Common myeloid progenitor, CD34-positive (primary cell): Measurements from ENCODE around the gene UPK3A.
A peak's percentile ranks its signal among the peaks of the same experiment; 100 is the strongest.

Source experiments
- CTCF ChIA-PET: fragments of 350-600 bp; sonication (Branson Sonifier 250); formaldehyde crosslinking; loops from one replicate; lab custom pipeline; 2021; ENCODE audit warnings: antibody characterized with exemption; lab: Charles Lee
- POLR2A ChIA-PET: fragments of 350-600 bp; sonication (Branson Sonifier 250); formaldehyde crosslinking; loops from one replicate; lab custom pipeline; 2021; ENCODE audit warnings: antibody characterized with exemption; lab: Charles Lee
- DNase-seq, 3 donors: peaks; one replicate each; pipeline versions ENCODE4 v3.0.0 to v3.0.0-alpha.2; 2013
- H3K27ac ChIP-seq, 2 experiments: 1 replicate in 1 of 2; 2 replicates in 1 of 2; pipeline ENCODE4 v1.7.0; 2013; ENCODE audit warnings: inconsistent platforms in 2 of 2, low read length in 2 of 2, mild to moderate bottlenecking in 2 of 2, low read depth in 1 of 2, moderate library complexity in 1 of 2; ENCODE audit not compliant: severe bottlenecking in 2 of 2, insufficient read depth in 1 of 2, poor library complexity in 1 of 2
- H3K27me3 ChIP-seq, 5 experiments: replicated peaks in 2 of 5; 1 replicate in 3 of 5; 2 replicates in 2 of 5; pipeline versions ENCODE4 v1.6.1 to v1.7.0; 2013; ENCODE audit warnings: low read length in 4 of 5, mild to moderate bottlenecking in 2 of 5, moderate library complexity in 2 of 5, inconsistent platforms in 1 of 5; ENCODE audit not compliant: insufficient read depth in 5 of 5, control insufficient read depth in 4 of 5
- H3K36me3 ChIP-seq, 4 experiments: 1 replicate in 2 of 4; 2 replicates in 2 of 4; pipeline versions ENCODE4 v1.6.1 to v1.7.0; 2013; ENCODE audit warnings: low read length in 3 of 4, control low read depth in 1 of 4, mild to moderate bottlenecking in 1 of 4; ENCODE audit not compliant: control insufficient read depth in 4 of 4, insufficient read depth in 4 of 4
- H3K4me1 ChIP-seq, 4 experiments: 1 replicate in 3 of 4; 2 replicates in 1 of 4; pipeline versions ENCODE4 v1.6.1 to v1.7.1; 2013; ENCODE audit warnings: low read length in 3 of 4, mild to moderate bottlenecking in 3 of 4, control low read depth in 1 of 4, inconsistent platforms in 1 of 4, moderate library complexity in 1 of 4; ENCODE audit not compliant: control insufficient read depth in 4 of 4, insufficient read depth in 4 of 4; ENCODE audit errors: control extremely low read depth in 1 of 4
- H3K4me3 ChIP-seq, 7 experiments: 1 replicate in 4 of 7; 2 replicates in 3 of 7; pipeline versions ENCODE4 v1.5.1 to v1.7.0; 2013; ENCODE audit warnings: mild to moderate bottlenecking in 7 of 7, low read length in 6 of 7, moderate library complexity in 6 of 7, inconsistent platforms in 2 of 7, low read depth in 2 of 7, control low read depth in 1 of 7; ENCODE audit not compliant: insufficient read depth in 4 of 7, control insufficient read depth in 1 of 7; ENCODE audit errors: extremely low read depth in 1 of 7
- H3K9me3 ChIP-seq, 5 experiments: 1 replicate in 4 of 5; 2 replicates in 1 of 5; pipeline versions ENCODE4 v1.6.1 to v1.7.1; 2013; ENCODE audit warnings: low read length in 4 of 5, mild to moderate bottlenecking in 2 of 5, inconsistent platforms in 1 of 5, low read depth in 1 of 5, moderate library complexity in 1 of 5; ENCODE audit not compliant: control insufficient read depth in 4 of 5, insufficient read depth in 2 of 5; ENCODE audit errors: control extremely low read depth in 1 of 5
- WGBS: methylation state at CpG from one replicate; pipeline ENCODE4 v1.1.5; 2013; ENCODE audit not compliant: insufficient coverage; 5-methylcytosine and 5-hydroxymethylcytosine counted together

The UPK3A gene

DNA sequence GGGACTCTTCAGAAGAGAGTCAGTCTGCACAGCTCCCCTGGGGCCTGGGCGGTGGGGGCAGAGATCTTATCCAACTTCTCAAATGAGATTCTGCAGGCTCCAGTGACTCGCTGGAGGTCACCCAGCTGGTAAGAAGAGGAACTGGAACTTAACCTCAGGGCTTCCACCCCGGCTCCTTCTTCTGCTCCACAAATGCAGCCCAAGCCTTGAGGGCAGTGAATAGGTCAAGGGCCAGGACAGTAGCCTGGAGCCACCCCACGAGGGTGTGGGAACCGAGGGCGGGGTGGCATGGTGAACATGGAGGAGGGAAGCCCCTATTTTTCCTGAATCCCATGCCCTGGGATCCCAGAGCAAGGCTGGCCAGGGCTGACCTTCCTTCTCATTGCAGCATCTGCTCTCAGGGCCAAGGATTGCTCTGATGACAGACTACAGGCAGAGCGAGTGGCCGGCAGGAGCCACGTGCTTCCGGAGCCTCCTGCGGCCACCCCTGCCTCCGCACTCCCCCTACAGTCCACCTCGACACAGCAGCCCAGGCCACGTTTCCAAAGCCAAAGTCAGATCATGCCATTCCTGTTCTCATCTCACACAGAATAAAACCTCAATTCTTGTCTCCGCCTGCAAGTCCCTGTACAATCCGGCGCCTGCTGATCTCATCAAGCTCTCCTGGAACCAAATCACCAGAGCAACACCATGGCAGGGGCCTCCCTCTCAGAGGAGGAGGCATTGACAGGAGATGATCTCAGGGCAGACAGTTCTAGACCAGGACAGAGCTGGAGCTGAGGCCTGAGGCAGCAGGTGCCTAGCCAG, 21.1 kb upstream of the UPK3A start:
- DNase-seq = peak; percentile 49 to 89 (median 85)
- no peaks in the 10 kb centered on the region for H3K9me3 ChIP-seq
- CTCF ChIA-PET = interaction anchor here (0.7 to 1.1 kb wide), 5 partner anchors 11 to 161 kb away, joined by 3 read pairs; no protein-coding TSS in a partner anchor
- H3K4me3 ChIP-seq = no peak overlapping the region
- H3K27me3 ChIP-seq = no peaks in the 10 kb centered on the region
- H3K27ac ChIP-seq = no peak overlapping the region
- no peaks in the 10 kb centered on the region for H3K36me3 ChIP-seq
- peaks cover 0 to 30% (median 19%) of the 10 kb centered on the region in 4 experiments for H3K4me1 ChIP-seq
- WGBS = 23% methylated on average over 14 of the region's 17 CpGs
- POLR2A ChIA-PET = interaction anchor here (0.6 to 0.7 kb wide), 2 partner anchors 197 to 286 kb away, joined by 3 to 4 read pairs; no protein-coding TSS in a partner anchor

DNA sequence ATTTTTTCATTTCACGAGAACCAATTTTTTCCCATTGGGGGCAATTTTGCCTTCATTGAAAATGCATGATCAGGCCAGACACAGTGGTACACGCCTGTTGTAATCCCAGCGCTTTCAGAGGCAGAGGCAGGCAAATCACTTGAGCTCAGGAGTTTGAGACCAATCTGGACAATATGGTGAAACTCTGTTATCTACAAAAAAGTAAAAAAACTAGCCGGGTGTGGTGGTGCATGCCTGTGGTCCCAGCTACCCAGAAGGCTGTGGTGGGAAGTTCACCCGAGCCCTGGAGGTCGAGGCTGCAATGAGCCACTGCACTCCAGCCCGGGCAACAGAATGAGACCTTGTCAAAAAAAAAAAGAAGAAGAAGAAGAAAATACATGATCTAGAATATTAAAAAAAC, 19.2 kb upstream of the UPK3A start:
- 61% methylated on average over 3 of the region's 7 CpGs for WGBS

DNA sequence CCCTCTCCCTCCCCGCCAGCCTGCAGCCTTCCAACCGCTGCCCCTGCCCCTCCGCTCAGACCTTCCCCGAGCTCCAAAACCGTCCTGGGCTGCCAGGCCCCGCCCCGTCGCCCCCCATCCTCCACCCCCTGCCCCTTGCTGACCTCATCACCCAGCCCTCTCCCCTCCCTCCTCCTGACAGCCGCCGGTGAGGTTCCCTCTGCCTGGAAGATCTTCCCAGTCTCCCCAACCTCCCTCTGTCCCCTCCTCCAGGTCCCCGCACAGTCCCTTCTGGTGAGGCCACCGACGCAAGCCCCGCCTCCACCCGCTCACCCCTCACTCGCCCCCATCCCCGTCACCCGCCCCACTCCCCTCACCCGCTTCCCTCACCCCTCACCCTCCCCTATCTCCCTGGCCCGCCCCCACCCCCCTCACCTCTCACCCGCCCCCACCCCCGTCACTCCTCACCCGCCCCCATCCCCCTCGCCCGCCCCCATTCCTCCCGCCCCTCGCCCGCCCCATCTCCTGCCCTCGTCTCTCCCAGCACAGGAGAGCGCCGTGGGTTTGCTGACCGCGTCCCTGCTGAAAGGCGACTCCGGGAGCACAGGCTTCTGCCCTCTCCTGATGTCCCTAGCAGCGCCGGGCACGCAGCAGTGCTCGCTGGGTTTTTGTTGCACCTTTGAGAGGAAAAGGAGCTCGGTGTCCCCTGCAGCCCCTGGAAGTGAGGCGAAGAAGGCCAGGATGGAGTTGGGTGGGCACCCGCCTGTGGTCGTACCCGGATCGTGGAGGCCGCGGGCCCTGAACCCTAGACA, 16.4 kb upstream of the UPK3A start:
- CTCF ChIA-PET = interaction anchor here (0.8 to 2.4 kb wide), 3 partner anchors 15 to 283 kb away, joined by 3 to 12 read pairs (median 4); no protein-coding TSS in a partner anchor
- Histone ChIP-seq H3K27me3 (peaks cover 0 to 17% (median 7%) of the 10 kb centered on the region in 5 experiments), H3K9me3 (no peaks in the 10 kb centered on the region), H3K4me1 (peaks cover 0 to 22% (median 22%) of the 10 kb centered on the region in 4 experiments), H3K36me3 (no peaks in the 10 kb centered on the region), H3K27ac (no peak overlapping the region), H3K4me3 (peak overlapping the region; percentile 19 to 85 (median 69))
- POLR2A ChIA-PET = interaction anchor here (0.5 to 0.6 kb wide), 3 partner anchors 40 to 508 kb away, joined by 3 read pairs; no protein-coding TSS in a partner anchor
- 0% methylated on average over 19 of the region's 47 CpGs for WGBS
- DNase-seq = peak in 2 of 3 donors; percentile 48 to 59

More for the DNA sequence above, 19.2 kb upstream of the UPK3A start:
- Histone ChIP-seq H3K9me3 (no peaks in the 10 kb centered on the region), H3K4me3 (no peak overlapping the region), H3K27me3 (peaks cover 0 to 13% (median 7%) of the 10 kb centered on the region in 5 experiments), H3K27ac (no peak overlapping the region), H3K36me3 (no peaks in the 10 kb centered on the region), H3K4me1 (peaks cover 0 to 39% (median 29%) of the 10 kb centered on the region in 4 experiments)
- DNase-seq = no peak
- POLR2A ChIA-PET = no interaction called here
- CTCF ChIA-PET = no interaction called here

GRCh38 chr22:45268958-45269844, 15.5 kb upstream of the UPK3A start:
- H3K27ac ChIP-seq = no peak overlapping the region
- no peaks in the 10 kb centered on the region for H3K9me3 ChIP-seq
- H3K27me3 ChIP-seq = peaks cover 0 to 17% (median 7%) of the 10 kb centered on the region in 5 experiments
- peaks cover 0 to 15% (median 14%) of the 10 kb centered on the region in 4 experiments for H3K4me1 ChIP-seq
- WGBS = 2% methylated on average over 23 of the region's 60 CpGs
- ChIA-PET POLR2A (interaction anchor here (0.6 kb wide), 1 partner anchor 507 kb away, joined by 3 read pairs; no protein-coding TSS in a partner anchor), CTCF (interaction anchor here (2.4 to 2.8 kb wide), 2 partner anchors 165 to 168 kb away, joined by 9 to 12 read pairs; no protein-coding TSS in a partner anchor)
- H3K36me3 ChIP-seq = no peaks in the 10 kb centered on the region
- peak overlapping the region in 6 of 7 experiments; percentile 65 to 85 (median 70) for H3K4me3 ChIP-seq
- DNase-seq = peak; percentile 72 to 90 (median 85)

DNA sequence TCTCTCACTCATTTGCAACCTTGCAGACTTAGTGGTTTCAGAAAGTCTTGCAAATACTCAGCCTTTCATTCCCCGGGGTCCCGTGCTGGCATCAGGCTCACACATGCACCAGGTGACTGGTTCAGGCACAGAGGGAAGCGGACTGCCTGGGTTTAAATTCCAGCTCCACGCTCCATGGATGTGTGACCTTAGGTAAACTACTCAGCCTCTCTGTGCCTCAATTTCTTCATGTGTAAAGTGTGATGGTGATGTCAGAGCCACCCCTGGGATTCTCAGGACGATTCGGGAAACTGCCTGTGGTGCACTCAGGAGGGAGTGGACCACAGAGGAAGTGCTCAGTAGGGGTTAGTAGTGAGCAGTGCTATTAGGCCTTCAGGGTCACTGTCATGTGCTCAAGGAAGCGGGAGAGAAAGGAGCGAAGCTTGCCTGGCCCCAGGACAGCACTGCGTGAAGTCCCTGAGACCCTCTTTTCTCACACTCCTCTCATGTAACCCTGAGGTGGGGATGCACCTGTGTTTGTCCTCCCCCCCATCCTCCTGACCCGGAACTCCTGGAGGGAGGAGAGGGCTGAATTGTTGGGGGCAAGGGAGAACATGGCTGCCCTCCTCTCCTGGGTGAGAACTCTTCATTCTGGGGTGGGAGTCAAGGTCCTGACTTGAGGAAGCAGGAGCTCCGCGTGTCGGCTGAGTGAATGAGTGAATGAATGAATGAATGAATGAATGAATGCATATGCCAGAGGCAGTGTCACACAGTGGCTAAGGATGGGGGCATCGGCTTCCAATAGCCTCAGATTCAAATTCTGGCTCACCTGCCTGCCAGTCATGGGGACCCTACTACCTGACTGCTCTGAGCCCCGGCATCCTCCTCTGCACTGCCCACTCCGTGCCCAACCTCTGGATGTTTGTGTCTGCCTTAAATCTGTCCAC, 14.4 kb upstream of the UPK3A start:
- WGBS = 75% methylated on average over 13 of the region's 16 CpGs
- ChIA-PET POLR2A (no interaction called here), CTCF (interaction anchor here (1.2 to 2.8 kb wide), 4 partner anchors 12 to 167 kb away, joined by 5 to 12 read pairs (median 7); partner anchors contain the start of gene UPK3A)
- no peak for DNase-seq
- Histone ChIP-seq H3K27me3 (peaks cover 0 to 17% (median 7%) of the 10 kb centered on the region in 5 experiments), H3K27ac (no peak overlapping the region), H3K4me1 (peaks cover 0 to 15% (median 13%) of the 10 kb centered on the region in 4 experiments), H3K9me3 (no peaks in the 10 kb centered on the region), H3K4me3 (no peak overlapping the region), H3K36me3 (no peaks in the 10 kb centered on the region)
